Measurements from ENCODE around the gene ZNF277. TPM values are rescaled to one million over a fixed set of nuclear protein-coding genes. Genes with fewer than 3 reads are reported as not detected.

Gene ZNF277
- total RNA-seq, 1 donor from 2014 or later = 21.6 TPM

DNA sequence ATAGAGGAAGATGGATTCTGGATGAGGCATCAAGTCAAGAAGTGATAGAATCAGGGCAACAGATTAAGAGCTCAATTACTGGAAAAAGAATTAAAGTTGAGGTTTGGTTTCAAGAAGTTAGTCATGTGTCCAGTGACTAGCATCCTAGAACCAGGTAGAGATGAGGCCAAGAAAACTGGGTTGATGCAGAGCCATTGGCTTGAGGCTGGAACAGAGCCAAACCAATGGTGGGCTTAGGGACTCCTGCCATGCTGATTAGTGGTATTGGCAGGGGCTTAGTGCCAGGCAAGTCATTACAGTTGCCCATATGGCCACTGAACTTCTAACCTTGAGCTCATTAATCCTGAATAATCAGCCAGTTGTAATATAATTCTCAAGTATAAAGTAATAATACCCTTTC is 18.5 kb downstream of the ZNF277 start:
- TF ChIP-seq POLR2AphosphoS5 (IDR thresholded peaks at IDR 0.05; ENCODE audit: insufficient read depth in 1 of 2, low read depth in 1 of 2) (no peak), POLR2A (IDR thresholded peaks at IDR 0.05) (no peak)
- TF ChIP-seq, protein P1, sequence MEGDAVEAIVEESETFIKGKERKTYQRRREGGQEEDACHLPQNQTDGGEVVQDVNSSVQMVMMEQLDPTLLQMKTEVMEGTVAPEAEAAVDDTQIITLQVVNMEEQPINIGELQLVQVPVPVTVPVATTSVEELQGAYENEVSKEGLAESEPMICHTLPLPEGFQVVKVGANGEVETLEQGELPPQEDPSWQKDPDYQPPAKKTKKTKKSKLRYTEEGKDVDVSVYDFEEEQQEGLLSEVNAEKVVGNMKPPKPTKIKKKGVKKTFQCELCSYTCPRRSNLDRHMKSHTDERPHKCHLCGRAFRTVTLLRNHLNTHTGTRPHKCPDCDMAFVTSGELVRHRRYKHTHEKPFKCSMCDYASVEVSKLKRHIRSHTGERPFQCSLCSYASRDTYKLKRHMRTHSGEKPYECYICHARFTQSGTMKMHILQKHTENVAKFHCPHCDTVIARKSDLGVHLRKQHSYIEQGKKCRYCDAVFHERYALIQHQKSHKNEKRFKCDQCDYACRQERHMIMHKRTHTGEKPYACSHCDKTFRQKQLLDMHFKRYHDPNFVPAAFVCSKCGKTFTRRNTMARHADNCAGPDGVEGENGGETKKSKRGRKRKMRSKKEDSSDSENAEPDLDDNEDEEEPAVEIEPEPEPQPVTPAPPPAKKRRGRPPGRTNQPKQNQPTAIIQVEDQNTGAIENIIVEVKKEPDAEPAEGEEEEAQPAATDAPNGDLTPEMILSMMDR (IDR thresholded peaks at IDR 0.05) = no peak
- H3K4me3 ChIP-seq = no peak overlapping the region
- H3K36me3 ChIP-seq = no peaks in the 10 kb centered on the region
- peaks cover 10% of the 10 kb centered on the region for H3K4me1 ChIP-seq
- no peaks in the 10 kb centered on the region for H3K27me3 ChIP-seq
- no peaks in the 10 kb centered on the region for H3K9me3 ChIP-seq
- no peak overlapping the region for H3K27ac ChIP-seq
- intact Hi-C loops (cut with DNase I) = no loop called here
- no peak for DNase-seq (ENCODE audit: extremely low spot score in 2 of 2)

DNA sequence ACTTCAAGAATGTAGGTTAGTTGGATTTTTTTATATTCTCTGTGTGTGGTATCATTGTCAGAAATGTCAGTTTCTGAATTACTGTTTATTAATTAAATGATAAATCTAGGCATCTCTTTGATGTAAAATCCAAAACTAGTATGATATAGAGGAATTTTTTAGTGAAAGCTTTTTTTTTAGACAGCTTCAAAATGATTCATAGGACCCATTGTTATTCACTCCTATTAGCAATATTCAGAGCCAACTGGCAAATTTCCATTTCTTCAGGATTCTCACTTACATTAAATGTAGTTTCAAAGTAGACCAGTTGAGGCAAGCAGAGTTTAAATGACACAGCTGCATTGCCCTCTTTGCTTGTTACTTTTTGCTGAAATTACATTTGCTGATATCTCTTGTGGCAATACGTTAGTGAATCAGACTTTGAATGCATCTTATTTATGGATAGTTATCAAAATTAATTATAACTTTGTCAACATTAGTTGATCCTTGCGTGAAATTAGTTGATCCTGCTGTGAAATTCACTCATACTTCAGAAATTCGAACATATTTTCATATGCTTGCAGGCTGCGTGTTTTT is 20.3 kb downstream of the ZNF277 start:
- H3K36me3 ChIP-seq = no peaks in the 10 kb centered on the region
- intact Hi-C loops (cut with DNase I) = no loop called here
- no peaks in the 10 kb centered on the region for H3K9me3 ChIP-seq
- H3K4me3 ChIP-seq = no peak overlapping the region
- no peak for DNase-seq (ENCODE audit: extremely low spot score in 2 of 2)
- no peak overlapping the region for H3K27ac ChIP-seq
- peaks cover 10% of the 10 kb centered on the region for H3K4me1 ChIP-seq
- peak in 1 of 2 donors; percentile 11 for TF ChIP-seq POLR2AphosphoS5 (IDR thresholded peaks at IDR 0.05; ENCODE audit: insufficient read depth in 1 of 2, low read depth in 1 of 2)
- no peak for TF ChIP-seq POLR2A (IDR thresholded peaks at IDR 0.05)
- no peaks in the 10 kb centered on the region for H3K27me3 ChIP-seq

DNA sequence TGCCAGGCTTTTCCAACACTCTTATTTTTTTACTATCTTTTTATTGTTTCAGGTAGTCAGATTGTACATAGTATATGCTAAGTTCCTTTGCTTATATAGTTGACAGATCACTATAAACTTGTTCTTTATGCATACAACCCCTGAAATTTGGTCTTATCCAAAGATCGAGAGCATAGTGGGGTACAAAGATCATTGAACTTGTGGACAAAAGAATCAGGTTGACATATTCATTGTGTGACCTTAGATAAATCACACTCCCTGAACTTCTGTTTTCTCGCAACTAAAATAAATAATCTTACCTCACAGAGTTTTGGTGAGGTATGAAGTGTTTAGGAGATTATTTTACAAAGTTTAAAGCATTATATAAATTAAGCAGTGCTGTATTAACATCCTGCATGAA is 22.1 kb downstream of the ZNF277 start:
- TF ChIP-seq, protein P1 (IDR thresholded peaks at IDR 0.05) = no peak
- no peak for TF ChIP-seq POLR2AphosphoS5 (IDR thresholded peaks at IDR 0.05; ENCODE audit: insufficient read depth in 1 of 2, low read depth in 1 of 2)
- TF ChIP-seq POLR2A (IDR thresholded peaks at IDR 0.05) = no peak
- intact Hi-C loops (cut with DNase I) = no loop called here

DNA sequence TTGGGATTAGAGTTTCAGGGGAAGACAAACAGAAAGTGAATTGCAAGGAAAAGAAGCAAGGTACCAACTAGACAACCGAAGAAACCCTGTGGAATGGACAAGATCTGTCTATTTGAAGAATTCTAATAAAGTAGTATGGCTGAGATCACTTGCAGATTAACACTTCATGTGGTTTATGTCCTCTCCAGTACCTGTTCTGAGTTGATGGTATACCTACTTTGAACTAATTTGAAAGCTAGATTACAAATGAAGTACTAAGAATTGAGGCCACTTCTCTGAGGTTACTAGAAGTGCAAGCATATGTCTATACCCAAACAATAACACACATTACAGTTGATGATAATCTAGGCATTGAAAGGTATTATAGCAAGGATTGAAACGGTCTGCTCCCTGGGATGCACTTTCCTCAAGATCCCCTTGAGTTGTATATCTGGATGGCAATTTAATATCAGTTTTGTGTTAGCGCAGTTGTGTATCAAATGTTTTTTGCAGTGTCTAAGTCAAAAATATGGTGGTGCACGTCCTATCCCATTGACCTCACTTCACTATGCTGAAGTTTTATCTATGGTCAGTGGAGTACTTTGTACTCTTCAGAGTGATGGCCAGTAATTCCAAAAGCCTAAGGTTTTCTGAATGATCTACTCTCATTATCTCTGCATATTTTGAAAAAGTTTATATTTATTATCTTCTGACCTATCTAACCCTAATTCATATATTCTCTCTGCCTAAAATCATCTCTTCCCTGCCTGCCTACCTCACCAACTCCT is 25.9 kb downstream of the ZNF277 start:
- Histone ChIP-seq H3K9me3 (no peaks in the 10 kb centered on the region), H3K27me3 (no peaks in the 10 kb centered on the region), H3K36me3 (no peaks in the 10 kb centered on the region), H3K4me3 (no peak overlapping the region), H3K27ac (no peak overlapping the region), H3K4me1 (peaks cover under 1% of the 10 kb centered on the region)
- no peak for DNase-seq (ENCODE audit: extremely low spot score in 2 of 2)
- TF ChIP-seq POLR2A (IDR thresholded peaks at IDR 0.05) = no peak
- TF ChIP-seq POLR2AphosphoS5 (IDR thresholded peaks at IDR 0.05; ENCODE audit: insufficient read depth in 1 of 2, low read depth in 1 of 2) = no peak
- TF ChIP-seq, protein P1 (IDR thresholded peaks at IDR 0.05) = no peak
- intact Hi-C loops (cut with DNase I) = no loop called here

More for the DNA sequence above, 22.1 kb downstream of the ZNF277 start:
- no peak for DNase-seq (ENCODE audit: extremely low spot score in 2 of 2)
- Histone ChIP-seq H3K36me3 (no peaks in the 10 kb centered on the region), H3K27me3 (no peaks in the 10 kb centered on the region), H3K27ac (no peak overlapping the region), H3K9me3 (no peaks in the 10 kb centered on the region), H3K4me3 (no peak overlapping the region), H3K4me1 (peaks cover 10% of the 10 kb centered on the region)

DNA sequence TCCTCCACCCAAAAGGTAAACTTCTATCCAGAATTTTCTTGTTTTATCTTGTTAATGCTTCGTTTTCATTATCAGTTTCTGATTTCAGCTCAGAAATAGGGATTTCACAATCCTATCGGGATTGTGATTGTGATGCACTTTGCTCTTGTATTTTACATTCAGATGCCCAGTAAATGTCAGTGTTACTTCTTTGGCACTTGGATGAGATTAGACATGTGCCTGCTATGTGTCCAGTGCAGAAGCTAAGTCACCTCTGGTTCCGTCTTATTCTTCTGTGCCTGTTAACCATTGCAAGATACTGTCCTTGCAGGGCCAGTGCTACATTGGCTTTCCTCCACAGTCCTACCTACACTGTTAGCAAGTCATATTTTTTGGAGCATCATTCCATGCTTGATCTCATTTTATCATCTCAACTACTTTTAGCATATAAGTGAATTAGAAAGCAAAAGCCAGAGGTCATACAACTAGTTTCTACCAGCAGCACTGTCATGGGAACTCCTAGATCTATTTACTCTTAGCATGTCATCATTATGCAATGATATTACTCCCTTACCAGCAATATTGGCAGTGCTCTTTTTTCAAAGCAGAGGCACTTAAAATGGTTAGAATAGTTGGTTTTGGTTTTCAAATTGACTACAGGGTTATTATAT is 26.7 kb downstream of the ZNF277 start:
- Histone ChIP-seq H3K4me3 (no peak overlapping the region), H3K27ac (no peak overlapping the region), H3K9me3 (no peaks in the 10 kb centered on the region), H3K4me1 (no peaks in the 10 kb centered on the region), H3K36me3 (no peaks in the 10 kb centered on the region), H3K27me3 (no peaks in the 10 kb centered on the region)
- intact Hi-C loops (cut with DNase I) = no loop called here
- TF ChIP-seq, protein P1 (IDR thresholded peaks at IDR 0.05) = no peak
- TF ChIP-seq POLR2A (IDR thresholded peaks at IDR 0.05) (no peak), POLR2AphosphoS5 (IDR thresholded peaks at IDR 0.05; ENCODE audit: insufficient read depth in 1 of 2, low read depth in 1 of 2) (no peak)
- no peak for DNase-seq (ENCODE audit: extremely low spot score in 2 of 2)

Measured in vagina (tissue), 2 donors.